Endometrial microvascular endothelial cells (primary cell): ENCODE results near the gene SPATA1. TPM values are rescaled to one million over a fixed set of nuclear protein-coding genes. Genes with fewer than 3 reads are reported as not detected.

Experiments used
- in situ Hi-C: cut with HindIII; loops from 2 replicates; pipeline ENCODE4 v1.10.0; 2017; ENCODE audit warnings: low sequenced_read_pairs, low pct_unique_long_range_greater_than_20kb; ENCODE audit errors: inconsistent ontology term
- total RNA-seq: library from RNA; depleted of rRNA; stranded (reverse); fragments of >200 nt; gene quantifications from one replicate; pipeline ENCODE4 v1.2.3, GENCODE V29; 2015; ENCODE audit errors: inconsistent ontology term

Gene SPATA1
- total RNA-seq, 1 donor from 2014 or later: not detected

DNA sequence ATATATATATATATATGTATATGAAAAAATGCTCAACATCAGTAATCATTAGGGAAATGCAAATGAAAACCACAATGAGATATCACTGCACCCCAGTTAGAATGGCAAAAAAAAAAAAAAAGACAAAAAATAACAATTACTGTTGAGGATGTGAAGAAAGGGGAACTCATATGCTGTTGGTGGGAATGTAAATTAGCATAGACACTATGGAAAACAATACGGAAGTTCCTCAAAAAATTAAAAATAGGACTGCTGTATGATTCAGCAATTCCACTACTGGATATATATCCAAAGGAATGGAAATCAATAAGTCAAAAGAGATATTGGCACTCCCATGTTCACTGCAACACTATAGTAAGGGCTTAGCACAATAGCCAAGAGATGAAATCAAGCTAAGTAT is 109.6 kb downstream of the SPATA1 start:
- in situ Hi-C loops: no loop called here

Other genes with a start within 250 kb of the SPATA1 start
- 4.5 TPM for gene SAMD13, start 204.7 kb upstream of the SPATA1 start, total RNA-seq
- gene DNASE2B, start 107.9 kb upstream of the SPATA1 start, total RNA-seq: not detected
- gene RPF1, start 27.1 kb upstream of the SPATA1 start, total RNA-seq: 40.0 TPM
- gene GNG5, start 195 bp downstream of the SPATA1 start, total RNA-seq: 69.5 TPM
- 15.1 TPM for gene CTBS, start 68.1 kb downstream of the SPATA1 start, total RNA-seq
- gene SSX2IP, start 184.1 kb downstream of the SPATA1 start, total RNA-seq: 13.9 TPM